Measurements from ENCODE around the gene PUM2. TPM values are rescaled to one million over a fixed set of nuclear protein-coding genes. Genes with fewer than 3 reads are reported as not detected.
A peak's percentile ranks its signal among the peaks of the same experiment; 100 is the strongest.

Gene PUM2
- total RNA-seq, 1 experiment from 2014 or later = 105 TPM

DNA sequence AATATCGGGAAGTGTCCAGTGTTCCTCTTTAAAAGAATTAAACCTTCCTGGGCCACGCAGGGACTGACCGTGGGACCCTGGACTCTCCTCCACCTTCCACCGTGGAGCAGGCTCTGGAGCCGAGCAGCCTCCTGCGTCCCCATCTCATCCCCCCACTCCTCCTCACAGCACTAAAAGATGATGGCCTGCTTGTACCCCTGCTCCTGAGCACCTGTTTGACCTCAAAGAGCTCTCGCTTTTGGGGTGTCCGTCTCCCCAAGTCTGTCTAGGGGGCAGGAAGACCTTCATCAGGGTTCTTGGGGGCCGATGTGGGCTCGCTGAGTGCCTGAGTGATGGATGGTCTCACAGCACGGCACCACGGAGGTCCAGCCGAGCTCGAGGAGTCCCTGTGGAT is 124.5 kb downstream of the PUM2 start (continued):
- TF ChIP-seq SP1 (IDR thresholded peaks at IDR 0.05; ENCODE audit: low read depth) (no peak), SIN3A (IDR thresholded peaks at IDR 0.05; ENCODE audit: low read depth) (no peak), CTCF (IDR thresholded peaks at IDR 0.05 in 2 of 3, conservative IDR thresholded peaks at IDR 0.05 in 1 of 3; ENCODE audit: borderline replicate concordance in 1 of 3, insufficient read depth in 1 of 3, low read depth in 2 of 3, low read length in 2 of 3) (no peak), EZH2 (IDR thresholded peaks at IDR 0.05) (no peak)

DNA sequence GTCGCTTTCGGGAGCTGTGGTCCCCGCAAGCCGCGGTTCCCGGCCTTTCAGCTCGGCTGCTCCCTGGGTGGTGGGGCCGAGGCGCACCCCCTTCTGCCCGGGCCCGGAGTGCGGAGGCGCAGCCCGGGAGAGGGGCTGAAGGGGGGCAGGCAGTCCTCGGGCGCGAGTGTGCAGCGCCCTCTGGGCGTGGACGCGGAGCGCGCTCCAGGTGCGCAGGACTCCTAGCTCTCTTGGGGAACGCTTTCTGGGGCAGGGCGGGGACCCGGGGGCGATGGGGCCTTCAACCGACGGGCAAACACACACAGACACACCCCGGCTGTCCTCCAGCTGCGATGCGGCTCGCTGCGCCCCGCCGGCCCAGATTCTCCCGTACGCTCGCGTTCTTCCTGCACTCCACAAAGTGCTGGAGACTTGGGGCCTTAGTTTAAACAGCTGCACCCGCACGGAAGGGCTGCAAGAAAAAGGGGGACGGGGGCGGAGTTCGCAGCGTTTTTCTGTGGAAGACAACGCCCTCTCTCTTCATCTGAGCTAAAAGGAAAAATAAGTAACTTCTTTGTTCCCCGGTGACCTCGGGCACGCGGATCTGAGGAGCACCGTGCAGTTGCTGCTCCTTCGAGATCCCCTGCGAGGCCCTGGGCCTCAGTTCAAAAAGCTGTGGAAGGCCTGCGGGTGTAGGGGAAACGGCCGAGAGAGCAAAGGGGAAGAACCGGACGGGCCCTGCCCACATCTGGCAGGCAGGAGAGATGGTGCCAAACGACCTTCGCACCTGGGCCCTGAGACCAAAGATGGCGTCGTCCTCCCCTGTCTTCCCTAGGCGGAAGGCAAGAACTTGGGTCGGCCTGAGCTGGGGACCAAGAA is 125.1 kb downstream of the PUM2 start:
- POLR2A ChIA-PET = interaction anchor here (0.7 to 1.0 kb wide), 2 partner anchors 33 to 90 kb away, joined by 4 to 5 read pairs; no protein-coding TSS in a partner anchor
- Histone ChIP-seq H3K9me3 (ENCODE audit: control insufficient read depth in 1 of 2, insufficient read depth in 1 of 2, low read depth in 1 of 2, low read length in 2 of 2) (no peaks in the 10 kb centered on the region), H3K4me3 (replicated peaks in 1 of 2; ENCODE audit: low read depth in 1 of 2, low read length in 2 of 2) (peak overlapping the region; percentile 67 to 69), H3K79me2 (ENCODE audit: insufficient read depth, low read length) (peaks cover 17% of the 10 kb centered on the region), H3K9me2 (ENCODE audit: insufficient read depth) (no peaks in the 10 kb centered on the region), H4K20me1 (ENCODE audit: insufficient read depth) (no peaks in the 10 kb centered on the region), H3K9ac (ENCODE audit: low read length) (peak overlapping the region; percentile 75), H3K27ac (ENCODE audit: low read depth, low read length) (peak overlapping the region; percentile 59), H3K4me2 (ENCODE audit: low read length) (peak overlapping the region; percentile 93), H3K4me1 (ENCODE audit: control insufficient read depth in 1 of 2, insufficient read depth in 2 of 2, low read length in 2 of 2) (peaks cover 21 to 53% of the 10 kb centered on the region in 2 experiments), H3K36me3 (ENCODE audit: control insufficient read depth in 1 of 2, insufficient read depth in 2 of 2, low read length in 2 of 2) (no peaks in the 10 kb centered on the region), H2AFZ (ENCODE audit: low read depth, low read length, poor library complexity, severe bottlenecking) (peak overlapping the region; percentile 93), H3K27me3 (ENCODE audit: insufficient read depth, low read length) (no peaks in the 10 kb centered on the region)
- TF ChIP-seq MAX (IDR thresholded peaks at IDR 0.05) (no peak), CTCF (IDR thresholded peaks at IDR 0.05 in 2 of 3, conservative IDR thresholded peaks at IDR 0.05 in 1 of 3; ENCODE audit: borderline replicate concordance in 1 of 3, insufficient read depth in 1 of 3, low read depth in 2 of 3, low read length in 2 of 3) (peak in 2 of 3 experiments; percentile 55; a peak in 4 of 6 replicates)
- BruUV-seq (replicated peaks) = no TSS peak
- ATAC-seq (peak; percentile 76), DNase-seq (ENCODE audit: low read depth, low spot score) (peak; percentile 42)
- CTCF ChIA-PET = interaction anchor here (1.0 to 2.4 kb wide), 11 partner anchors 10 to 292 kb away, joined by 3 to 26 read pairs (median 4); no protein-coding TSS in a partner anchor
- intact Hi-C loops (cut with micrococcal nuclease) = loop anchor here (5.0 kb wide), 1 partner anchor 67 kb away; no protein-coding TSS in a partner anchor
- RAD21 ChIA-PET (ENCODE audit: low non-redundant PET in 1 of 2, low total read pairs in 2 of 2, uncharacterized antibody in 2 of 2, unreplicated experiment in 2 of 2) = interaction anchor here in 1 of 2 experiments (0.7 kb wide), 1 partner anchor 386 kb away, joined by 3 read pairs; no protein-coding TSS in a partner anchor

Data from HCT116 (cell line).